ENCODE measurements around the gene KRTAP23-1.

KRTAP23-1 gene

GRCh38 chr21:30351534-30351933 is 3.1 kb upstream of the KRTAP23-1 start:
- H3K27me3 ChIP-seq (ENCODE audit: insufficient read depth, poor library complexity, severe bottlenecking) = no peaks in the 10 kb centered on the region

GRCh38 chr21:30349572-30349971 is 1.2 kb upstream of the KRTAP23-1 start:
- Histone ChIP-seq H3K27me3 (ENCODE audit: insufficient read depth, poor library complexity, severe bottlenecking) (no peaks in the 10 kb centered on the region), H3K27ac (replicated peaks) (no peak overlapping the region), H3K4me3 (replicated peaks; ENCODE audit: insufficient read depth, low read length) (no peak overlapping the region)
- TF ChIP-seq REST (IDR thresholded peaks at IDR 0.05; ENCODE audit: insufficient replicate concordance, low read depth) (no peak), GABPA (IDR thresholded peaks at IDR 0.05; ENCODE audit: low read depth) (no peak), SPI1 (IDR thresholded peaks at IDR 0.05; ENCODE audit: borderline replicate concordance, low read depth) (no peak), POLR2AphosphoS5 (IDR thresholded peaks at IDR 0.05; ENCODE audit: low read depth) (no peak), CTCF (IDR thresholded peaks at IDR 0.05; ENCODE audit: insufficient read depth, low read length) (no peak)
- no peak for DNase-seq (ENCODE audit: low read depth in 1 of 2, low spot score in 1 of 2)

More at GRCh38 chr21:30351534-30351933, 3.1 kb upstream of the KRTAP23-1 start:
- no peak for DNase-seq (ENCODE audit: low read depth in 1 of 2, low spot score in 1 of 2)
- no peak for TF ChIP-seq SPI1 (IDR thresholded peaks at IDR 0.05; ENCODE audit: borderline replicate concordance, low read depth)
- no peak for TF ChIP-seq GABPA (IDR thresholded peaks at IDR 0.05; ENCODE audit: low read depth)
- no peak for TF ChIP-seq POLR2AphosphoS5 (IDR thresholded peaks at IDR 0.05; ENCODE audit: low read depth)
- TF ChIP-seq REST (IDR thresholded peaks at IDR 0.05; ENCODE audit: insufficient replicate concordance, low read depth) = no peak
- TF ChIP-seq CTCF (IDR thresholded peaks at IDR 0.05; ENCODE audit: insufficient read depth, low read length) = no peak
- Histone ChIP-seq H3K27ac (replicated peaks) (no peak overlapping the region), H3K4me3 (replicated peaks; ENCODE audit: insufficient read depth, low read length) (no peak overlapping the region)

GRCh38 chr21:30345014-30345413 is 3.4 kb downstream of the KRTAP23-1 start:
- Histone ChIP-seq H3K27me3 (ENCODE audit: insufficient read depth, poor library complexity, severe bottlenecking) (no peaks in the 10 kb centered on the region), H3K4me3 (replicated peaks; ENCODE audit: insufficient read depth, low read length) (no peak overlapping the region), H3K27ac (replicated peaks) (no peak overlapping the region)
- no peak for TF ChIP-seq REST (IDR thresholded peaks at IDR 0.05; ENCODE audit: insufficient replicate concordance, low read depth)
- TF ChIP-seq SPI1 (IDR thresholded peaks at IDR 0.05; ENCODE audit: borderline replicate concordance, low read depth) = no peak
- TF ChIP-seq GABPA (IDR thresholded peaks at IDR 0.05; ENCODE audit: low read depth) = no peak
- no peak for TF ChIP-seq POLR2AphosphoS5 (IDR thresholded peaks at IDR 0.05; ENCODE audit: low read depth)
- no peak for TF ChIP-seq CTCF (IDR thresholded peaks at IDR 0.05; ENCODE audit: insufficient read depth, low read length)
- no peak for DNase-seq (ENCODE audit: low read depth in 1 of 2, low spot score in 1 of 2)

Measured in HL-60 (cell line).